Lower lobe of right lung (tissue), 2 donors: ENCODE measurements around the gene CASZ1. TPM values are rescaled to one million over a fixed set of nuclear protein-coding genes. Genes with fewer than 3 reads are reported as not detected.

Source experiments
- ATAC-seq, 2 donors: fragments of 200-7000 bp; cut with Tn5 transposase; one replicate each; pipeline ENCODE4 v1.9.1; 2020 to 2022; ENCODE audit warnings: mild to moderate bottlenecking in 2 of 2, moderate library complexity in 2 of 2
- DNase-seq: peaks from one replicate; pipeline ENCODE4 v3.0.0-alpha.2; 2020
- H3K27ac ChIP-seq: fragments of 200-600 bp; one replicate; pipeline ENCODE4 v1.8.0; 2022
- H3K27me3 ChIP-seq: fragments of 200-600 bp; one replicate; pipeline ENCODE4 v1.8.0; 2022; ENCODE audit warnings: low read depth
- H3K36me3 ChIP-seq: fragments of 200-600 bp; one replicate; pipeline ENCODE4 v1.8.0; 2022; ENCODE audit warnings: mild to moderate bottlenecking
- H3K4me1 ChIP-seq: fragments of 200-600 bp; one replicate; pipeline ENCODE4 v1.8.0; 2022
- H3K4me3 ChIP-seq: fragments of 200-600 bp; one replicate; pipeline ENCODE4 v1.8.0; 2022; ENCODE audit warnings: mild to moderate bottlenecking
- H3K9me3 ChIP-seq: fragments of 200-600 bp; one replicate; pipeline ENCODE4 v1.8.0; 2022
- intact Hi-C: fragments of 100-400 bp; cut with DNase I; formaldehyde crosslinking; loops from one replicate; pipeline ENCODE4 v1.11.0; 2022
- long read RNA-seq: library from polyadenylated mRNA; unstranded; transcript quantifications from one replicate; pipeline ENCODE4 v2.0.0, GENCODE V29; 2021
- total RNA-seq: library from RNA; stranded (reverse); fragmentation: NEBNext Ultra II Directional; extraction: Animal tissue kit (Norgen Biotek cat#: 25700); gene quantifications from one replicate; pipeline ENCODE4 v1.2.1, GENCODE V29; 2021
- TF ChIP-seq, protein P1 (sequence below): fragments of 200-600 bp; IDR thresholded peaks from one replicate; pipeline ENCODE4 v1.8.0; 2022; ENCODE audit warnings: antibody characterized with exemption, mild to moderate bottlenecking
- donor health status: DM: no; HTN: yes; CAD: no; lungs with severe emphysema.

CASZ1 gene
- total RNA-seq: 47.5 TPM
- long read RNA-seq, full-length matches to known transcripts: 2 of 89 reads
- long read RNA-seq, partial matches to known transcripts: 31 of 89 reads
- long read RNA-seq, other reads (novel, unspliced or antisense): 56 of 89 reads

- Histone ChIP-seq H3K4me3 (peak within 1 kb of the TSS; percentile 68), H3K9me3 (no peaks in the 10 kb centered on the region), H3K4me1 (peaks cover 20% of the 10 kb centered on the region), H3K27ac (peak within 1 kb of the TSS; percentile 74), H3K36me3 (no peaks in the 10 kb centered on the region), H3K27me3 (peaks cover 31% of the 10 kb centered on the region)
- TF ChIP-seq, protein P1, sequence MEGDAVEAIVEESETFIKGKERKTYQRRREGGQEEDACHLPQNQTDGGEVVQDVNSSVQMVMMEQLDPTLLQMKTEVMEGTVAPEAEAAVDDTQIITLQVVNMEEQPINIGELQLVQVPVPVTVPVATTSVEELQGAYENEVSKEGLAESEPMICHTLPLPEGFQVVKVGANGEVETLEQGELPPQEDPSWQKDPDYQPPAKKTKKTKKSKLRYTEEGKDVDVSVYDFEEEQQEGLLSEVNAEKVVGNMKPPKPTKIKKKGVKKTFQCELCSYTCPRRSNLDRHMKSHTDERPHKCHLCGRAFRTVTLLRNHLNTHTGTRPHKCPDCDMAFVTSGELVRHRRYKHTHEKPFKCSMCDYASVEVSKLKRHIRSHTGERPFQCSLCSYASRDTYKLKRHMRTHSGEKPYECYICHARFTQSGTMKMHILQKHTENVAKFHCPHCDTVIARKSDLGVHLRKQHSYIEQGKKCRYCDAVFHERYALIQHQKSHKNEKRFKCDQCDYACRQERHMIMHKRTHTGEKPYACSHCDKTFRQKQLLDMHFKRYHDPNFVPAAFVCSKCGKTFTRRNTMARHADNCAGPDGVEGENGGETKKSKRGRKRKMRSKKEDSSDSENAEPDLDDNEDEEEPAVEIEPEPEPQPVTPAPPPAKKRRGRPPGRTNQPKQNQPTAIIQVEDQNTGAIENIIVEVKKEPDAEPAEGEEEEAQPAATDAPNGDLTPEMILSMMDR: no peak
- ATAC-seq (peak; percentile 82 to 88), DNase-seq (peak; percentile 86)
- intact Hi-C loops: no loop called here
Measured at GRCh38 chr1:10796029-10796944, at the start of gene CASZ1. TSS of gene CASZ1 (minus strand) at chr1:10796646. CDS start at chr1:10693889, 102,757 bp downstream.

- intact Hi-C loops: no loop called here
- H3K4me1 ChIP-seq: no peaks in the 10 kb centered on the region
- DNase-seq (no peak), ATAC-seq (no peak)
- no peaks in the 10 kb centered on the region for H3K27me3 ChIP-seq
- H3K36me3 ChIP-seq: no peaks in the 10 kb centered on the region
- H3K27ac ChIP-seq: no peak overlapping the region
- H3K9me3 ChIP-seq: no peaks in the 10 kb centered on the region
- TF ChIP-seq, protein P1: no peak
- no peak overlapping the region for H3K4me3 ChIP-seq
Measured at GRCh38 chr1:10843697-10844096, 47.3 kb upstream of the CASZ1 start.

GRCh38 chr1:10841118-10841517 is 44.7 kb upstream of the CASZ1 start:
- Histone ChIP-seq H3K27ac (no peak overlapping the region), H3K4me3 (no peak overlapping the region), H3K4me1 (no peaks in the 10 kb centered on the region), H3K9me3 (no peaks in the 10 kb centered on the region), H3K27me3 (peaks cover 7% of the 10 kb centered on the region), H3K36me3 (no peaks in the 10 kb centered on the region)
- intact Hi-C loops: no loop called here
- ATAC-seq (no peak), DNase-seq (no peak)
- TF ChIP-seq, protein P1: no peak

DNA sequence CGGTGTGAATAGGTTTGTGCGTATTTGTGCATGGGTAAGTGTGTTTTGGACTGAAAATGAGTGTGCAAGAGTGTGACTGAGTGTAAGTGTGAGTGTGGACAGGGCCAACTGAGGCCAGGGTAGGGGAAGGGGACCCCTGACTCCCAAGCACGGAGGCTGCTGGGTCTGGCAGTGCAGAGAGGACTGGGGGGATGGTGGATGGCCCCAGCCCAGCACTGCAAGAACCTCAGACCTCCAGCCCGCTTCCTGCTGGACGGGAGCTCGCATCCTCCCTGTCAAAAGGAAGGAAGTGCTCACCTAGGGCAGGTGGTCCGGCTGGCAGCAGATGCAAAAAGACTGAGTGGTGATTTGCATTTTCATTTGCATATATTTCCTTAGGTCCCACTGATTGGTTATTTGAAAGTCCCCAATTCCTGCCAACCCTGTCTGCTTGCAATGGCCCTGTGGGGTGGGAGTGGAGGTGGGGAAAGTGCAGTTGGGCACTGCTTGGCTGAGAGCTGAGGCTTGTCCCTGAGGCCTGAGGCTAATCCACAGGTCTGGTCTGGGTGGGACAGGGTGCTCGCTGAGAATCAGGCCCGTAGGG is 42.8 kb upstream of the CASZ1 start:
- TF ChIP-seq, protein P1: no peak
- Histone ChIP-seq H3K4me1 (no peaks in the 10 kb centered on the region), H3K27ac (no peak overlapping the region), H3K9me3 (no peaks in the 10 kb centered on the region), H3K36me3 (no peaks in the 10 kb centered on the region), H3K4me3 (no peak overlapping the region), H3K27me3 (peaks cover 22% of the 10 kb centered on the region)
- DNase-seq (no peak), ATAC-seq (no peak)
- intact Hi-C loops: no loop called here

GRCh38 chr1:10838541-10838940 is 42.1 kb upstream of the CASZ1 start:
- Histone ChIP-seq H3K27me3 (peaks cover 22% of the 10 kb centered on the region), H3K4me1 (no peaks in the 10 kb centered on the region), H3K4me3 (no peak overlapping the region), H3K9me3 (no peaks in the 10 kb centered on the region), H3K27ac (no peak overlapping the region), H3K36me3 (no peaks in the 10 kb centered on the region)
- no peak for ATAC-seq
- TF ChIP-seq, protein P1: no peak
- intact Hi-C loops: no loop called here
- DNase-seq: no peak
